H9 (cell line): ENCODE data around the gene IL31RA. TPM values are rescaled to one million over a fixed set of nuclear protein-coding genes. Genes with fewer than 3 reads are reported as not detected.

Experiments
- DNase-seq: peaks from one replicate; pipeline ENCODE4 v3.0.0-alpha.2; 2017
- H2AFZ ChIP-seq: one replicate; pipeline ENCODE4 v1.6.1; 2013; ENCODE audit warnings: mild to moderate bottlenecking, low read length, control low read depth, moderate library complexity
- H2AK5ac ChIP-seq: 2 replicates; pipeline ENCODE4 v1.6.1; 2013; ENCODE audit warnings: low read length, control low read depth, mixed read lengths; ENCODE audit not compliant: insufficient read length
- H2BK120ac ChIP-seq: one replicate; pipeline ENCODE4 v1.6.1; 2013; ENCODE audit warnings: low read depth, mild to moderate bottlenecking, low read length, control low read depth, inconsistent platforms; ENCODE audit not compliant: poor library complexity, severe bottlenecking
- H2BK12ac ChIP-seq: 2 replicates; pipeline ENCODE4 v1.6.1; 2013; ENCODE audit warnings: low read length, control low read depth, mixed read lengths, low read depth; ENCODE audit not compliant: insufficient read length
- H2BK15ac ChIP-seq: 2 replicates; pipeline ENCODE4 v1.6.1; 2013; ENCODE audit warnings: low read depth, low read length, control low read depth
- H2BK20ac ChIP-seq: one replicate; pipeline ENCODE4 v1.6.1; 2013; ENCODE audit warnings: low read depth, mild to moderate bottlenecking, low read length, control low read depth, inconsistent platforms; ENCODE audit not compliant: poor library complexity, severe bottlenecking
- H2BK5ac ChIP-seq: 2 replicates; pipeline ENCODE4 v1.6.1; 2013; ENCODE audit warnings: low read length, control low read depth, mixed read lengths; ENCODE audit not compliant: insufficient read length
- H3K14ac ChIP-seq: 2 replicates; pipeline ENCODE4 v1.6.1; 2013; ENCODE audit warnings: low read length, control low read depth; ENCODE audit not compliant: insufficient read depth
- H3K18ac ChIP-seq: 2 replicates; pipeline ENCODE4 v1.6.1; 2013; ENCODE audit warnings: low read depth, mild to moderate bottlenecking, mixed read lengths, low read length, control low read depth; ENCODE audit not compliant: insufficient read length
- H3K23ac ChIP-seq: 2 replicates; pipeline ENCODE4 v1.6.1; 2013; ENCODE audit warnings: low read length, control low read depth, mixed read lengths, low read depth; ENCODE audit not compliant: insufficient read length
- H3K23me2 ChIP-seq: 2 replicates; pipeline ENCODE4 v1.6.1; 2013; ENCODE audit warnings: low read depth, mild to moderate bottlenecking, mixed read lengths, low read length, control low read depth; ENCODE audit not compliant: insufficient read length, poor library complexity, severe bottlenecking
- H3K27ac ChIP-seq: 2 replicates; pipeline ENCODE4 v1.5.1; 2013; ENCODE audit warnings: low read length, control low read depth, mixed read lengths, low read depth; ENCODE audit not compliant: insufficient read length
- H3K27me3 ChIP-seq: 2 replicates; pipeline ENCODE4 v1.6.1; 2013; ENCODE audit warnings: low read length, control low read depth, inconsistent platforms; ENCODE audit not compliant: insufficient read depth
- H3K4ac ChIP-seq: 2 replicates; pipeline ENCODE4 v1.6.1; 2013; ENCODE audit warnings: low read depth, mild to moderate bottlenecking, control low read depth, inconsistent platforms, low read length, moderate library complexity
- H3K4me1 ChIP-seq: 2 replicates; pipeline ENCODE4 v1.6.1; 2013; ENCODE audit warnings: low read length, control low read depth, inconsistent platforms; ENCODE audit not compliant: insufficient read depth
- H3K4me2 ChIP-seq: 2 replicates; pipeline ENCODE4 v1.6.1; 2013; ENCODE audit warnings: low read length, control low read depth, mixed read lengths; ENCODE audit not compliant: insufficient read length, insufficient read depth
- H3K56ac ChIP-seq: 2 replicates; pipeline ENCODE4 v1.6.1; 2013; ENCODE audit warnings: low read depth, mild to moderate bottlenecking, mixed read lengths, low read length, control low read depth; ENCODE audit not compliant: insufficient read length
- H3K79me1 ChIP-seq: 2 replicates; pipeline ENCODE4 v1.6.1; 2013; ENCODE audit warnings: low read depth, mild to moderate bottlenecking, moderate library complexity, low read length, control low read depth, inconsistent platforms; ENCODE audit not compliant: insufficient read depth, poor library complexity, severe bottlenecking
- H3K79me2 ChIP-seq: 2 replicates; pipeline ENCODE4 v1.6.1; 2013; ENCODE audit warnings: low read length, control low read depth, inconsistent platforms; ENCODE audit not compliant: insufficient read depth
- H3K9ac ChIP-seq: 2 replicates; pipeline ENCODE4 v1.6.1; 2013; ENCODE audit warnings: low read length, control low read depth, mixed read lengths; ENCODE audit not compliant: insufficient read length; ENCODE audit errors: extremely low read depth
- H3K9me3 ChIP-seq: one replicate; pipeline ENCODE4 v1.6.1; 2013; ENCODE audit warnings: low read depth, low read length, inconsistent platforms; ENCODE audit not compliant: control insufficient read depth
- H3T11ph ChIP-seq: one replicate; pipeline ENCODE4 v1.6.1; 2013; ENCODE audit warnings: mild to moderate bottlenecking, low read length, control low read depth, inconsistent platforms
- H4K20me1 ChIP-seq: one replicate; pipeline ENCODE4 v1.6.1; 2013; ENCODE audit not compliant: control insufficient read depth, insufficient read length, insufficient read depth
- H4K5ac ChIP-seq: 2 replicates; pipeline ENCODE4 v1.6.1; 2013; ENCODE audit warnings: low read depth, mild to moderate bottlenecking, mixed read lengths, low read length, control low read depth; ENCODE audit not compliant: insufficient read length
- H4K8ac ChIP-seq: replicated peaks from 2 replicates; pipeline ENCODE4 v1.6.1; 2013; ENCODE audit warnings: low read length, control low read depth, mixed read lengths, low read depth; ENCODE audit not compliant: insufficient read length
- H4K91ac ChIP-seq: 2 replicates; pipeline ENCODE4 v1.6.1; 2013; ENCODE audit warnings: low read depth, mild to moderate bottlenecking, moderate library complexity, mixed read lengths, low read length, control low read depth; ENCODE audit not compliant: insufficient read length
- H3K27ac Mint-ChIP-seq, 3 experiments: 2 replicates in 2 of 3; 3 replicates in 1 of 3; pipeline ENCODE4 v1.8.0; 2020 to 2021; ENCODE audit warnings: mixed read lengths in 3 of 3, mild to moderate bottlenecking in 1 of 3, moderate library complexity in 1 of 3
- H3K27me3 Mint-ChIP-seq: 2 replicates; pipeline ENCODE4 v1.8.0; 2021; ENCODE audit warnings: low read depth, mild to moderate bottlenecking, moderate library complexity, mixed read lengths
- H3K36me3 Mint-ChIP-seq, 3 experiments: 2 replicates in 2 of 3; 3 replicates in 1 of 3; pipeline ENCODE4 v1.8.0; 2020 to 2021; ENCODE audit warnings: low read depth in 3 of 3, mixed read lengths in 3 of 3; ENCODE audit not compliant: insufficient read depth in 1 of 3
- H3K4me1 Mint-ChIP-seq, 2 experiments: 2 replicates each; pipeline ENCODE4 v1.8.0; 2020; ENCODE audit warnings: mixed read lengths in 2 of 2
- H3K4me3 Mint-ChIP-seq, 2 experiments: 2 replicates in 1 of 2; 3 replicates in 1 of 2; pipeline ENCODE4 v1.8.0; 2020 to 2021; ENCODE audit warnings: mild to moderate bottlenecking in 2 of 2, mixed read lengths in 2 of 2, moderate library complexity in 1 of 2
- H3K9me3 Mint-ChIP-seq, 2 experiments: 2 replicates in 1 of 2; 3 replicates in 1 of 2; pipeline ENCODE4 v1.8.0; 2020; ENCODE audit warnings: mild to moderate bottlenecking in 2 of 2, mixed read lengths in 2 of 2, moderate library complexity in 1 of 2
- CTCF ChIP-seq: fragments of 200-600 bp; sonication (generic); conservative IDR thresholded peaks from 3 replicates; pipeline ENCODE4 v1.8.0; 2021; ENCODE audit warnings: antibody characterized with exemption, mild to moderate bottlenecking
- WGBS: extraction: QIAGEN DNeasy Blood & Tissue Kit; methylation state at CpG from one replicate; pipeline ENCODE4 v1.1.7; 2013; ENCODE audit warnings: missing lambda C conversion rate, low lambda C conversion rate, mixed read lengths; ENCODE audit not compliant: insufficient read length; ENCODE audit errors: extremely low coverage; 5-methylcytosine and 5-hydroxymethylcytosine counted together
- total RNA-seq: library from RNA; stranded (reverse); gene quantifications from 2 replicates; pipeline ENCODE4 v1.2.1, GENCODE V29; 2021

Gene IL31RA
- total RNA-seq, 1 experiment from 2014 or later = 0.11 TPM

GRCh38 chr5:55852503-55852902 lies 1.3 kb downstream of the IL31RA start:
- H3K23ac ChIP-seq = no peak overlapping the region
- H3K9ac ChIP-seq = no peak overlapping the region
- H3K27ac ChIP-seq = no peak overlapping the region
- H3K56ac ChIP-seq = no peak overlapping the region
- no peak overlapping the region for H2AK5ac ChIP-seq
- H3K23me2 ChIP-seq = no peaks in the 10 kb centered on the region
- no peaks in the 10 kb centered on the region for H3K4me1 ChIP-seq
- no peak overlapping the region for H2BK15ac ChIP-seq
- H3K4me2 ChIP-seq = no peak overlapping the region
- Mint-ChIP-seq H3K9me3 (no peaks in the 10 kb centered on the region; a peak in 1 of 5 replicates), H3K4me1 (peaks cover 4 to 5% of the 10 kb centered on the region in 2 experiments; a peak in 1 of 4 replicates), H3K27ac (no peak overlapping the region), H3K36me3 (no peaks in the 10 kb centered on the region), H3K27me3 (no peaks in the 10 kb centered on the region), H3K4me3 (no peak overlapping the region)
- no peak overlapping the region for H2BK20ac ChIP-seq
- H2BK5ac ChIP-seq = no peak overlapping the region
- no peak overlapping the region for H3K4ac ChIP-seq
- H2AFZ ChIP-seq = no peak overlapping the region
- H4K20me1 ChIP-seq = no peaks in the 10 kb centered on the region
- H3K79me2 ChIP-seq = no peaks in the 10 kb centered on the region
- DNase-seq = no peak
- no peak overlapping the region for H3K14ac ChIP-seq
- H3K79me1 ChIP-seq = no peaks in the 10 kb centered on the region
- H3K18ac ChIP-seq = no peak overlapping the region
- no peak overlapping the region for H4K91ac ChIP-seq
- H2BK120ac ChIP-seq = no peak overlapping the region
- TF ChIP-seq CTCF = no peak
- no peaks in the 10 kb centered on the region for H3K9me3 ChIP-seq
- no peak overlapping the region for H2BK12ac ChIP-seq
- no peak overlapping the region for H3T11ph ChIP-seq
- WGBS = no CpG with 5 or more reads among the region's 3 CpGs
- no peak overlapping the region for H4K8ac ChIP-seq
- no peaks in the 10 kb centered on the region for H3K27me3 ChIP-seq
- no peak overlapping the region for H4K5ac ChIP-seq
